ENCODE data around the gene KLHL17. TPM values are rescaled to one million over a fixed set of nuclear protein-coding genes. Genes with fewer than 3 reads are reported as not detected.
"Not testable (repeated sequence)": the region's sequence is repeated elsewhere in the genome, so short reads cannot be mapped to it uniquely, and the experiment has no call there.

The KLHL17 gene
- total RNA-seq, 1 experiment from 2014 or later = 15.1 TPM

GRCh38 chr1:938711-939489 is 21.5 kb upstream of the KLHL17 start:
- H3K27me3 ChIP-seq = no peaks in the 10 kb centered on the region
- H3K4me1 ChIP-seq = peaks cover 47% of the 10 kb centered on the region
- H3K4me3 ChIP-seq = no peak overlapping the region
- DNase-seq = no peak
- H3K36me3 ChIP-seq = peaks cover 4% of the 10 kb centered on the region
- no peaks in the 10 kb centered on the region for H3K9me3 ChIP-seq (replicated peaks)
- no peak overlapping the region; the same call in 1 of the 2 replicates for H3K27ac ChIP-seq

- H3K9me3 ChIP-seq (replicated peaks) = no peaks in the 10 kb centered on the region
- H3K27me3 ChIP-seq = no peaks in the 10 kb centered on the region
- peak in 1 of 2 experiments; percentile 37 for DNase-seq
- peaks cover 5% of the 10 kb centered on the region for H3K36me3 ChIP-seq
- H3K27ac ChIP-seq = peak overlapping the region; percentile 68; the same call in 1 of the 2 replicates
- peak overlapping the region; percentile 65 for H3K4me3 ChIP-seq
- H3K4me1 ChIP-seq = peaks cover 54% of the 10 kb centered on the region
Measured at GRCh38 chr1:939511-940106, 20.8 kb upstream of the KLHL17 start.

- Histone ChIP-seq H3K27ac (peak overlapping the region; percentile 93), H3K4me1 (peaks cover 56% of the 10 kb centered on the region), H3K27me3 (no peaks in the 10 kb centered on the region), H3K36me3 (peaks cover 12% of the 10 kb centered on the region), H3K4me3 (peak overlapping the region; percentile 65), H3K9me3 (replicated peaks) (no peaks in the 10 kb centered on the region)
- DNase-seq = peak; percentile 80 to 87
Measured at GRCh38 chr1:940107-941014, 20.0 kb upstream of the KLHL17 start.

GRCh38 chr1:941015-941587 is 19.3 kb upstream of the KLHL17 start:
- peaks cover 59% of the 10 kb centered on the region for H3K4me1 ChIP-seq
- H3K4me3 ChIP-seq = peak overlapping the region; percentile 65
- H3K27me3 ChIP-seq = no peaks in the 10 kb centered on the region
- peaks cover 18% of the 10 kb centered on the region for H3K36me3 ChIP-seq
- peak overlapping the region; percentile 93 for H3K27ac ChIP-seq
- no peak for DNase-seq
- H3K9me3 ChIP-seq (replicated peaks) = no peaks in the 10 kb centered on the region

DNA sequence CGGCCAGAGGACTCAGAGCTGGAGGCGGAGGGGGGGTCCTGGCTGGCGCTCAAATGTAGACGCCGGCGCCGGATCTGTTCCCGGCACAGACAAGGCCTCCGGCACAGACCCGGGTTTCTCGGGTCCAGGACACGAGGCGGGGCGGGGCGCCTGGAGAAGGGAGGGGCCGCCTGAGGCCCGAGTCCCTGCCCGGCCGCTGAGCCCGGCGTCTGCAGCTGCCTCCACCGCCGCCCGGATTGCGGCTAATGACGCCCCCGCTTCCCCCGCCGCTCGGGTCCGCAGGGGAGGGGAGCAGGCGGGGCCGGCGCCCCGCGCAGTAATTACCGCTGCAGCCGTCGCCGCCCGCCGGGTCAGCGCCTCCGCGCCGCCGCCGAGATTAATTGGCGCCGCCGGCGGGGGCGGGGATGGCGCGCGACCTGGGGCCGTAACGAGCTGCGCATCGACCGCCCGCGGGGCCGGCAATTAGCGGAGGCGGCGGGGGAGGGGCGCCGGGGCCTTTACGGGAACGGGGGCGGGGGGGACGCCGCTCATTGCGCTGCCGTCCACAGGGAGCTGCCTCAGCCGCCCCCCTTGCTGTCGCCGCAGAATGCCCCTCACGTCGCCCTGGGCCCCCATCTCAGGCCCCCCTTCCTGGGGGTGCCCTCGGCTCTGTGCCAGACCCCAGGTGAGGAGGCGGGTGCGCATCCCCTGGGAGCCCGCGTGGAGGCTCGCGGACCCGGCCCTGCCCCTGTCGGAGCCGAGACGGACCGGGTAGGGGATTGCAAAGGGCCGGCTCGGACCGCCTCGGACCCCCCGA is 18.6 kb upstream of the KLHL17 start:
- Histone ChIP-seq H3K36me3 (peaks cover 23% of the 10 kb centered on the region), H3K27ac (peak overlapping the region; percentile 93)

DNA sequence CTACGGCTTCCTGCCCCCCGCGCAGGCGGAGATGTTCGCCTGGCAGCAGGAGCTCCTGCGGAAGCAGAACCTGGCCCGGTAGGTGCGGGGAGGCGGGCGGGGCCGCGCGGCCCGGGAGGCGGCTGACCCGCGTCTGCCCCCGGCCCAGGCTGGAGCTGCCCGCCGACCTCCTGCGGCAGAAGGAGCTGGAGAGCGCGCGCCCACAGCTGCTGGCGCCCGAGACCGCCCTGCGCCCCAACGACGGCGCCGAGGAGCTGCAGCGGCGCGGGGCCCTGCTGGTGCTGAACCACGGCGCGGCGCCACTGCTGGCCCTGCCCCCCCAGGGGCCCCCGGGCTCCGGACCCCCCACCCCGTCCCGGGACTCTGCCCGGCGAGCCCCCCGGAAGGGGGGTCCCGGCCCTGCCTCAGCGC is 18.0 kb upstream of the KLHL17 start:
- no peaks in the 10 kb centered on the region for H3K27me3 ChIP-seq
- peak; percentile 62 to 64 for DNase-seq
- H3K4me1 ChIP-seq = peaks cover 50% of the 10 kb centered on the region
- no peaks in the 10 kb centered on the region for H3K9me3 ChIP-seq (replicated peaks)
- peaks cover 30% of the 10 kb centered on the region for H3K36me3 ChIP-seq
- H3K27ac ChIP-seq = peak overlapping the region; percentile 83
- peak overlapping the region; percentile 65 for H3K4me3 ChIP-seq

More for the DNA sequence above, 18.6 kb upstream of the KLHL17 start:
- no peaks in the 10 kb centered on the region for H3K9me3 ChIP-seq (replicated peaks)
- no peaks in the 10 kb centered on the region for H3K27me3 ChIP-seq
- peaks cover 53% of the 10 kb centered on the region for H3K4me1 ChIP-seq
- peak; percentile 94 to 96 for DNase-seq
- H3K4me3 ChIP-seq = peak overlapping the region; percentile 65

- peaks cover 45% of the 10 kb centered on the region for H3K4me1 ChIP-seq
- H3K36me3 ChIP-seq = peaks cover 36% of the 10 kb centered on the region
- peak overlapping the region; percentile 83 for H3K27ac ChIP-seq
- H3K27me3 ChIP-seq = no peaks in the 10 kb centered on the region
- peak; percentile 83 to 92 for DNase-seq
- H3K9me3 ChIP-seq (replicated peaks) = no peaks in the 10 kb centered on the region
- peak overlapping the region; percentile 65 for H3K4me3 ChIP-seq
Measured at GRCh38 chr1:942864-943533, 17.4 kb upstream of the KLHL17 start.

GRCh38 chr1:943545-944340 is 16.6 kb upstream of the KLHL17 start:
- Histone ChIP-seq H3K27ac (peak overlapping the region; percentile 83; the same call in 1 of the 2 replicates), H3K4me1 (peaks cover 37% of the 10 kb centered on the region), H3K36me3 (peaks cover 37% of the 10 kb centered on the region)

DNA sequence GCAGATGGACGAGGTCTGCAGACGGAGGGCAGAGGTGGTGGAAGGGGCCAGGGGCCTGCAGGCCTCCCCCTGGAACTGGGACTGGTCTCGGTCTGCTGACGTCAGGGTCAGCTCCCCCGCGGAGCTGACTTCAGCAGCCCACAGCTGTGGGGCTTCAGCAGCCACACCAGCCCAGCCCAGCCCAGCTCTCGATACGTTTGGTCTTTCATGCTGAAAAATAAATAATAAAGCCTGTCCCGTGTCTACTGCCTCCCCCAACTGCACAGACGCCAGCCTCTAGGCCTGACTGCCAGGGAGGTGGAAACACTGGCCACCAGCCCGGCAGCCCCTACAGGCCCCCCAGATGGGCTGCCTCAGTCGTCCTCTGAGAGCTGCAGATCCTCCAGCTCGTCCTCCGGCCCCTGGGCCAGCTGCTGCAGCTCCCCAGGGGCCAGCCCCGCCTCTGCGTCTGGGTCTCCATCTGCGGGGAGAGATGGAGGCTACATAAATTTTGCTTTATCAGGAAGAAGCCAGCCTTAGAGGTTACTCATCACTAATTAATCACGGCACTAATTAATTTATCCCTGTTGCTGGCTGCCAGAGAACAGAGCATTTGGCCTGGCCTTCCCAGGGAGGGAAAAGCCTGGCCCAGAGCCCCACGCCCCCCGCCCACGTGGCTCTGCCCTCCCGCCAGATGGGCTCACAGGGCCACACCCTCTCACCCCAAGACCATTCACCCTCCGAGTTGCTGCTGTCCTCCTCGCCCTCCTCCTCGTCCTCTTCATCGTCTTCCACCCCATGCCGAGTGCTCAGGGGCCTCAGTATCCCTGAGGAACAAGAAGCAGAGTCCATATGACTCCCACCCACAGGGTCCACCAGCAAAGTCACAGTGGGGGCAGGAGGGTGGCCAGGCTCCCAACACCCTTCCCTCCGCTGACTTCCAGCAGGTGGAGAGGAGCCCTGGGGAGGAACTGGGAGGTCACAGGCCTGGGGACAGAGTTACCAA is 15.8 kb upstream of the KLHL17 start:
- no peaks in the 10 kb centered on the region for H3K9me3 ChIP-seq (replicated peaks)
- peak overlapping the region; percentile 3; the same call in 1 of the 2 replicates for H3K27ac ChIP-seq
- DNase-seq = peak; percentile 77 to 78
- H3K27me3 ChIP-seq = no peaks in the 10 kb centered on the region
- H3K4me1 ChIP-seq = peaks cover 29% of the 10 kb centered on the region
- H3K4me3 ChIP-seq = no peak overlapping the region
- peaks cover 40% of the 10 kb centered on the region for H3K36me3 ChIP-seq

More at GRCh38 chr1:943545-944340, 16.6 kb upstream of the KLHL17 start:
- no peak for DNase-seq
- H3K4me3 ChIP-seq = peak overlapping the region; percentile 65
- H3K9me3 ChIP-seq (replicated peaks) = no peaks in the 10 kb centered on the region
- no peaks in the 10 kb centered on the region for H3K27me3 ChIP-seq

DNA sequence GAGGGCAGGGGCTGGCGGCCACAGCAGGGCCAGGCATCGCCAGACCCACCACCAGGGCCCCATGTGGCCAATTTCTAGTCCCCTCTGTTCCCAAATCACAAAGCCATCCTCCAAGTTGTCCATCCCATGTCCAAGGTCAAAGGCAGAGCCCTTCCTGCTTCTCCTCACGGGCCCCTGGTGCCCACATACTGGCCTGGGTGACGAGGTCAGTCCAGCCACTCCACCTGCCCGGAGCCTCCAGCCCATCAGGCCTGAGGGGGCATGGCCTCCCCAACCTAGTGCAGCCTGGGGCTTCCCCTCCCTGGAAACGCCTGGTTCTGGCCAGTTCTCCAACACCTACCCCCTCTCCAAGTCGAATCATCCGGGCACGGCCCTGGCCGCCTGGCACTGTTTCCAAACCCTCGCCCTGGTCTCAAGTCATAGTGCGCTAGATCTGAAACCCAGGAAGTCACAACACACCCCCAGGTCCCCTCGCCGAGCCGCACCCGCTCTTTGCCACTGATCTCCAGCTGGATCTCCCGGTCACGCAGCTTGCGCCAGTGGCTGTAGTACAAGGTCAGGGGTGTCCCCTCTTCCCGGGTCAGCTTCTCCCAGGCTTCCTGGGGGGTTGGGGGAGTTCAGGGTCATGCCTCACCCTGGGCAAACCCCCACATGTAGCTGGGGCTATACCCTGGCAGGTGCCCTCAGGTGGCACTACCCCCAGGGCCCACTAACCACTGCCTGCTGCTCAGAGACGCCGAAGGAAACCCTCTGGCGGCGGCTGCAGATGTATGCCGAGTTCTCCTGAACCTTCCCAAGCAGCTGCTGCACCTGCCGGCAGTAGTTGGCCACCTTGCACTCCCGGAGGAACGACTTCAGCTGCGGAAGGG is 14.5 kb upstream of the KLHL17 start:
- H3K4me1 ChIP-seq = peaks cover 25% of the 10 kb centered on the region
- H3K4me3 ChIP-seq = no peak overlapping the region
- H3K27me3 ChIP-seq = no peaks in the 10 kb centered on the region
- no peaks in the 10 kb centered on the region for H3K9me3 ChIP-seq (replicated peaks)
- H3K36me3 ChIP-seq = peaks cover 52% of the 10 kb centered on the region
- no peak for DNase-seq
- no peak overlapping the region for H3K27ac ChIP-seq

GRCh38 chr1:946811-947210 is 13.6 kb upstream of the KLHL17 start:
- not testable (repeated sequence) for H3K27me3 ChIP-seq; H3K4me3 ChIP-seq; H3K9me3 ChIP-seq (replicated peaks); H3K27ac ChIP-seq; DNase-seq
- H3K4me1 ChIP-seq = peaks cover 25% of the 10 kb centered on the region
- peaks cover 61% of the 10 kb centered on the region for H3K36me3 ChIP-seq

Data from SJCRH30 (cell line).